Tibial nerve (tissue), 4 donors: ENCODE results near the gene MTHFD1L.

Source experiments
- EP300 ChIP-seq, 2 donors: sonication (generic); formaldehyde crosslinking; IDR thresholded peaks; one replicate each; pipeline ENCODE4 v1.6.1; 2017; ENCODE audit warnings: antibody characterized with exemption in 2 of 2, mild to moderate bottlenecking in 1 of 2
- POLR2A ChIP-seq, 2 donors: fragments of 450-650 bp; IDR thresholded peaks; one replicate each; pipeline ENCODE4 v1.6.1; 2017; ENCODE audit warnings: antibody characterized with exemption in 2 of 2, mild to moderate bottlenecking in 2 of 2, moderate library complexity in 2 of 2
- TF ChIP-seq, protein P1 (sequence below), 5 experiments: fragments of 200-600 bp in 3 of 5; fragments of 450-650 bp in 2 of 5; sonication (generic) in 3 of 5; IDR thresholded peaks; one replicate each; pipeline ENCODE4 v1.5.1; 2016 to 2019; ENCODE audit warnings: antibody characterized with exemption in 5 of 5, mild to moderate bottlenecking in 3 of 5, moderate library complexity in 2 of 5

DNA sequence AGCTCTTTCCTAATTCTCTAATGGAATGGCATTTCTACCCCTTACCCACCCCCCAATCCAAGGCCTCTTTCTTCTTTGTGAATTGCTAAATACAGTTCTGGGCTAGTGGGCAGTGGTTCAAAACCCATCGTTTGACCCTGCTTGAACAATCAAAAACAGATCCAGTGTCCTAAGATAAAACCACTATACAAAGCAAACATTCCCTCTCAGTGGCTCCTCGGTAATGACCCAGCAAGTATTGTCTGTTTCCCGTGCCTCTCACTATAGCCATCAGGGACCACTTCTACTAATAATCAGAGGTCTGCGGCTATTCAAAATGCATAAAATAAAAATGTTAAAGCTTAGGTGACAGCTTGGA lies 230.7 kb downstream of the MTHFD1L start:
- TF ChIP-seq POLR2A (IDR thresholded peaks at IDR 0.05), result no peak
- TF ChIP-seq, protein P1, sequence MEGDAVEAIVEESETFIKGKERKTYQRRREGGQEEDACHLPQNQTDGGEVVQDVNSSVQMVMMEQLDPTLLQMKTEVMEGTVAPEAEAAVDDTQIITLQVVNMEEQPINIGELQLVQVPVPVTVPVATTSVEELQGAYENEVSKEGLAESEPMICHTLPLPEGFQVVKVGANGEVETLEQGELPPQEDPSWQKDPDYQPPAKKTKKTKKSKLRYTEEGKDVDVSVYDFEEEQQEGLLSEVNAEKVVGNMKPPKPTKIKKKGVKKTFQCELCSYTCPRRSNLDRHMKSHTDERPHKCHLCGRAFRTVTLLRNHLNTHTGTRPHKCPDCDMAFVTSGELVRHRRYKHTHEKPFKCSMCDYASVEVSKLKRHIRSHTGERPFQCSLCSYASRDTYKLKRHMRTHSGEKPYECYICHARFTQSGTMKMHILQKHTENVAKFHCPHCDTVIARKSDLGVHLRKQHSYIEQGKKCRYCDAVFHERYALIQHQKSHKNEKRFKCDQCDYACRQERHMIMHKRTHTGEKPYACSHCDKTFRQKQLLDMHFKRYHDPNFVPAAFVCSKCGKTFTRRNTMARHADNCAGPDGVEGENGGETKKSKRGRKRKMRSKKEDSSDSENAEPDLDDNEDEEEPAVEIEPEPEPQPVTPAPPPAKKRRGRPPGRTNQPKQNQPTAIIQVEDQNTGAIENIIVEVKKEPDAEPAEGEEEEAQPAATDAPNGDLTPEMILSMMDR (IDR thresholded peaks at IDR 0.05), result no peak
- TF ChIP-seq EP300 (IDR thresholded peaks at IDR 0.05), result no peak
